ENCODE measurements around the gene FALEC. TPM values are rescaled to one million over a fixed set of nuclear protein-coding genes. Genes with fewer than 3 reads are reported as not detected.
A peak's percentile ranks its signal among the peaks of the same experiment; 100 is the strongest.

Gene FALEC
- total RNA-seq, 1 donor from 2014 or later = not detected

GRCh38 chr1:150551784-150552127 lies 36.2 kb downstream of the FALEC start:
- no peaks in the 10 kb centered on the region for H3K9me3 ChIP-seq
- no peak overlapping the region for H3K4me3 ChIP-seq
- no peaks in the 10 kb centered on the region for H3K27me3 ChIP-seq
- peaks cover 47% of the 10 kb centered on the region for H3K4me1 ChIP-seq
- peak overlapping the region; percentile 94 for H3K27ac ChIP-seq
- TF ChIP-seq CTCF (IDR thresholded peaks at IDR 0.05) (no peak), POLR2A (IDR thresholded peaks at IDR 0.05) (no peak), POLR2AphosphoS5 (IDR thresholded peaks at IDR 0.05; ENCODE audit: insufficient read depth in 1 of 2, low read depth in 1 of 2) (no peak)
- no peak for DNase-seq (ENCODE audit: extremely low spot score in 2 of 2)
- H3K36me3 ChIP-seq = peaks cover 0 to 7% of the 10 kb centered on the region in 2 donors
- intact Hi-C loops (cut with DNase I) = loop anchor here (5.0 kb wide), 1 partner anchor 34 kb away; the partner anchor contains the start of gene FALEC

GRCh38 chr1:150552128-150552910 lies 36.8 kb downstream of the FALEC start:
- peak in 1 of 2 donors; percentile 99 for DNase-seq (ENCODE audit: extremely low spot score in 2 of 2)
- Histone ChIP-seq H3K4me1 (peaks cover 47% of the 10 kb centered on the region), H3K36me3 (peaks cover 0 to 13% of the 10 kb centered on the region in 2 donors), H3K27me3 (no peaks in the 10 kb centered on the region), H3K27ac (peak overlapping the region; percentile 94), H3K9me3 (no peaks in the 10 kb centered on the region), H3K4me3 (no peak overlapping the region)
- intact Hi-C loops (cut with DNase I) = loop anchor here (5.0 kb wide), 1 partner anchor 35 kb away; the partner anchor contains the start of gene FALEC
- no peak for TF ChIP-seq CTCF (IDR thresholded peaks at IDR 0.05)
- peak; percentile 82 to 90 for TF ChIP-seq POLR2AphosphoS5 (IDR thresholded peaks at IDR 0.05; ENCODE audit: insufficient read depth in 1 of 2, low read depth in 1 of 2)
- TF ChIP-seq POLR2A (IDR thresholded peaks at IDR 0.05) = peak in 1 of 2 donors; percentile 3

GRCh38 chr1:150552911-150553289 lies 37.3 kb downstream of the FALEC start:
- intact Hi-C loops (cut with DNase I) = loop anchor here (5.0 kb wide), 1 partner anchor 36 kb away; the partner anchor contains the start of gene FALEC
- Histone ChIP-seq H3K4me1 (peaks cover 52% of the 10 kb centered on the region), H3K4me3 (no peak overlapping the region), H3K9me3 (no peaks in the 10 kb centered on the region), H3K36me3 (peaks cover 0 to 13% of the 10 kb centered on the region in 2 donors), H3K27me3 (no peaks in the 10 kb centered on the region), H3K27ac (peak overlapping the region; percentile 94)
- no peak for DNase-seq (ENCODE audit: extremely low spot score in 2 of 2)
- TF ChIP-seq POLR2AphosphoS5 (IDR thresholded peaks at IDR 0.05; ENCODE audit: insufficient read depth in 1 of 2, low read depth in 1 of 2) = no peak
- no peak for TF ChIP-seq CTCF (IDR thresholded peaks at IDR 0.05)
- TF ChIP-seq POLR2A (IDR thresholded peaks at IDR 0.05) = no peak

GRCh38 chr1:150553392-150554085 lies 38.0 kb downstream of the FALEC start:
- DNase-seq (ENCODE audit: extremely low spot score in 2 of 2) = no peak
- Histone ChIP-seq H3K9me3 (no peaks in the 10 kb centered on the region), H3K27me3 (no peaks in the 10 kb centered on the region), H3K4me1 (peaks cover 56% of the 10 kb centered on the region), H3K36me3 (peaks cover 0 to 13% of the 10 kb centered on the region in 2 donors), H3K4me3 (no peak overlapping the region), H3K27ac (peak overlapping the region; percentile 94)
- TF ChIP-seq CTCF (IDR thresholded peaks at IDR 0.05) (no peak), POLR2A (IDR thresholded peaks at IDR 0.05) (no peak), POLR2AphosphoS5 (IDR thresholded peaks at IDR 0.05; ENCODE audit: insufficient read depth in 1 of 2, low read depth in 1 of 2) (no peak)
- intact Hi-C loops (cut with DNase I) = loop anchor here (5.0 kb wide), 1 partner anchor 36 kb away; the partner anchor contains the start of gene FALEC

All from vagina (tissue), 2 donors.